Right lobe of liver (tissue), 4 donors: ENCODE results near the gene NDUFS4.

Experiments
- CTCF ChIP-seq, 4 donors: fragments of 200-600 bp in 3 of 4; fragments of 450-650 bp in 1 of 4; IDR thresholded peaks; one replicate each; pipeline versions ENCODE4 v1.5.1 to v1.8.0; 2016 to 2022; ENCODE audit warnings: antibody characterized with exemption in 4 of 4, mild to moderate bottlenecking in 2 of 4
- POLR2A ChIP-seq: fragments of 450-650 bp; IDR thresholded peaks from one replicate; pipeline ENCODE4 v1.6.1; 2017; ENCODE audit warnings: antibody characterized with exemption, mild to moderate bottlenecking
- donor health status: DM: no; HTN: no; CAD: no.
- donor health status: DM: no; HTN: no; CAD: no.
- donor health status: DM: no; HTN: yes; CAD: no.

- TF ChIP-seq CTCF (IDR thresholded peaks at IDR 0.05) (no peak), POLR2A (no peak)
Measured at GRCh38 chr5:53614376-53614885, 54.0 kb downstream of the NDUFS4 start.
